GM21576 (cell line): ENCODE results near the gene COMTD1.

Source experiments
- ATAC-seq: cut with Tn5 transposase; IDR thresholded peaks from one replicate; pipeline ENCODE4 v1.9.1; 2021; ENCODE audit warnings: mild to moderate bottlenecking, moderate library complexity; ENCODE audit not compliant: unreplicated experiment

The COMTD1 gene

DNA sequence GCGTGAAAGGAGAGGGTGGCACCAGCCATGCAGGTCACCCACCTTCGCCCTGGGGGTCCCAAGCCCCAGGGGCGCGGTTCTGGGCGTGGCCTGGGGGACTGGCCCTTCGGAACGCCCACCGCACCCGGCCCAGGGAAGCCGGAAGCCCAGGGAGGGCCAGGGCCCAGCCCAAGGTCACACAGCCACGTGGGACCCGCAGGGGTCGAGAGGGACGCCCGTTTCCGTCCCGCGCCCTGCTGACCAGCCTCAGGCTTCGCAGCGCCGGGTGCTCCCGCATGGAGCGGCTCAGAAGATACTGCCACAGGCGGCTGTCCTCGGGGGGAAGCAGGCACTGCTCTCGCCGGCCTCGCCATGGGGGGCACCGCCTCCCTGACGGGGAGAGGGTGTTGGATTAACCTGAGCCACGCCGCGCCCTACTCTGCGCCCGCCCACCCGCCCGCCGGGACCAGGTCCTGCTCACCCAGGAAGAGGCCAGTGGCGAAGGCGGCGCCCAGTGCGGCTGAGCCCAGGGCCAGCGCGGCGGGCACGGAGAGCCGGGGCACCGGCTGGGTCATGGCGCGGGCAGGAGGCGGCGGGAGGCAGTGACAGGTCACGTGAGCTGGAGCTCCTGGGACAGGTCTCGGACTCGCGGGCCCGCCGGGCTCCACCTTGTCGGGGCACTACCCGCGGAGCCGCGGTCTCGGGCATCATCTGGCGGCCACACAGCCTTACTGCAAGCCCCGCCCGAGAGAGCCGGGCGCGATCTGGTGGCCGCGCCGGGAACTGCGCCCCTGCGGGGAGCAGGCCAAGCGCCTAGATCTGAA lies at the start of gene COMTD1:
Gene COMTD1 (minus strand): TSS at position 583 of the 803 bp plus-strand sequence. CDS start 29 bp downstream, at position 554.
- peak; percentile 57 for ATAC-seq

DNA sequence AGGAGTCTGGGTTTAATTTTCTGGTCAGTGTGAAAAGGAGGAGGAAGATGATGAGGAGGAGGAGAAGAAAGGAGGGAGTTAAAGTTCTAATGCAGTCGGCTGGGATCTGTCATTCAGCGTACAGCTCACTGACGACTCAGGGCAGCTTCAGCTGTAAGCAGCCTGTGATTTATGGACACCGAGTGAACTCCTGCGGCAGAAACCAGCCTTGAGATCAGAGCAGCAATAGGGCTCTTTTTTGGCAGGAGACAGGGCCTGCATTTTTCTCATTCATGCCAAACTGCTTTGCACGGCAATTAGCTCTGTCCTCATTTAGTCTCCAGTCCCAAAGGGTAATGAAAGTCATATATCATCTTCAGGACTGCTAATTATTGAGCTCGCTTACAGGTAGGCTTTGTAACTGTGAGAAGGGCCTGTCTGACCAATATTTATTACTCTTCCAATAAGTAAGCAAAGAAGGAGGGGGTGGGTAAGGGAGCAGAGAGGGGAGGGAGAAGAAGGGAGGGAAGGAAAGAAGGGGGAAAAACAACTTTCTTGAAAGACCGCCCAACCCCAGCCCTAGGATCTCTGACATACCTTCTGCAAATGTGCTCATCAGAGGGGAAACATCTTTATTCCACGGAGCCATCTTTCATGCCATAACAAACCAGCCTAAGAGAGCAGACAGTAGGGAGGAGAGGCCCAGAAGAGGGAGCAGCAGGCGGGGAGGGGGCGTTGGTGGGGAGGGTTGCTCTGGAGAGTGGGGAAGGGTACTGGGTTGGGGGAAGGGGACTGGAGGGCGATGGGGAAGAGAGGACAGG lies 48.1 kb upstream of the COMTD1 start:
- no peak for ATAC-seq

DNA sequence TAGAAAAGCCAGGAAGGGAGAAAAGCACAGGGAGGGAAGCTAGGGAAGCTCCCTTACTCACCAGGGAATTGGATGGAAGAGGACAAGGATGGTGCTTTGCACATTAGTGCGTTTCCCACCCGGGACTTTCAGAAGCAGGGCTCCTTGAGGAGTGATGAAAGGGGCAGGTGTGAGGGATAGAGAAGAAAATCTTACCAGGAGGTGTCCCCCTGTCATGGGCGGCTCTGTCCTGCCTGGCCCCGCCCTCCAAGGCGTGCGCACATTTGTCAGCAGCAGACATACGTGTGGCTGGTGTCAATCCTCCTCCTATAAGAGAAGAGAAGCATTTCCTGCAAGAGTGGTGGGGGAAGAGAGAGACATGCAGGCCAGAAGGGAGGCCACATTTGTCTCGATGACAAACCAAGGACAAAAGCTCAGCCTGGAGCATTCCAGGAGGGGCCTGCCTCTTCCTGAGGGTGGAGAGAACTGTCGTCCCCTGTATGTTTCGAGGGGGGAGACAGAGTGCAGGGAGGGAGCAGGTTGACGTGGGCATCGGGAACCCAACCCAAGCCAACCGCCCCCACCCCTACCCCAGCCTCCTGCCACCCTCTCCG lies 47.4 kb upstream of the COMTD1 start:
- ATAC-seq = no peak

DNA sequence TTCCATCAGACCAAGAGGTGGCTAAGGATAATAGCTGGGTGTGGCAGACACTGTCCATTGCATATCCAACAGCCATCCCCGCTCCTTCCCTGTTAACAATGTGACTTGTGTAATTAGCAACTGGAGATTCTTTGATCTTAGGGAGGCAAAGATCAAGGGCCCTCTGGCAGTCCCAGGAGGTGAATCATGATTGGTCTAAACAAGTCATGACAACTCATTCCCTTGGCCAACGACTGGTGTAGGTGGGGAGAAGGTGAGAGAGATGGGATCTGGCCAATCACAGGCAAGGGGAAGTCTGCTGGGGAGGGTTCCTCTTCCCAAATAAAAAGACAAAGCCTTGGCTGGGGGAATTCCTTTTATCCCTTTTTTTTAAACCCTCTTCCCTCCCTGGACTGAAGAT lies 46.2 kb upstream of the COMTD1 start:
- no peak for ATAC-seq

DNA sequence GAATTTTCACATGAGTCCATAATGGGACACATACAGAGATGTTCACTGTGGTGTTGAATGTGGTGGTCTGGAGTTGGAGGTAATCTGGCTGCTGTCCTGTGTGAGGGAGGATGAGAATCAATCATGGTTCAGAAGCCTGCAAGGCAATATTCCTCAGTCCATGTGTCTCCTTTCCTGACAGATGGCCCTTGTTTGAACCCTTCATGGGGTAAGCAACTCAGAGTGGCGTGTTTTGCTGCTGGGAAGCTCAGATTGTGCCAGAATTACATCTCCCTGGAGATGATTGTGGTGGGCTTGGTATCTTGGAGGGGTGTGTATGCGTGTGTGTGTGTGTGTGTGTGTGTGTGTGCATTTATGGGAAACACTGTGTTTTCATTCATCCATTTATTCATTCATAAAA lies 44.5 kb upstream of the COMTD1 start:
- no peak for ATAC-seq

DNA sequence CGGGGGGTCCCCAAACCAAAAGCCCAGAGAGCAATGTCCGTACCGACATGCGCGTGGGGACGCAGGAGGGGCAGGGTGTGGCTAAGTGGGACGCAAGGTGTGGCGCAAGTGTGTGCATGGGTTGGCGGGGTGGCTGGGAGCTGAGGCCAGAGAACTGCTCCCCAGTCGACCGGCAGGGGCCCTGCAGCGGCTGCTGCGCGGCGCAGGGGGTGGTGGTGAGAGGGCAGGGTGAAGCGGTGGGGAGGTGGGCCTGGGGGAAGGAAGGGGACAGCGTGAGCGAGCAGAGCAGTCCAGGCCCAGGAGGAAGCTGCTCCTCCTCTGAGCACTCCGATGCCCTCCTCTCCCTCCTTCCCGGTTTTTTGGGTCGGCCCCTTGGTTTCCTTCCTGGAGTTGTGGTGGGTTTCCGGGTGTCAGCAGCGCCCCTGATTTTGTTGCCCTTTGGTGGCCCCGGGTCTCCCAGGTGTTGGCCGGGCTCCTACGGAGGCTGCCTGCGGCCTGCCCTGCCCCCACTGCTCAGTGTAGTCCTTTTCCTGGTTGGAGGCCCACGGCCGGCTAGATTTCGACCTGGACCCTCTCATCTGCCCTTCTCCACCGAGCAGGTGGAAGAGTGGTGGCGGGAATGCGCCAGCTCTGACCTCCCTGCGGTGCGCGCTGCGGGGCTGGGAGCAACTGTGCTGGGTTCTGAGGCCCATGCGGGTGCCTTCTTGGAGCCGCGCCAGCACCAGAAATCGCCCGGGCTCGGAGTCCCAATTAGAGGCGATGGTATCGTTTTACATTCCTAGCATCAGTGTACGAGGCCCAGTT lies 40.5 kb upstream of the COMTD1 start:
- no peak for ATAC-seq

DNA sequence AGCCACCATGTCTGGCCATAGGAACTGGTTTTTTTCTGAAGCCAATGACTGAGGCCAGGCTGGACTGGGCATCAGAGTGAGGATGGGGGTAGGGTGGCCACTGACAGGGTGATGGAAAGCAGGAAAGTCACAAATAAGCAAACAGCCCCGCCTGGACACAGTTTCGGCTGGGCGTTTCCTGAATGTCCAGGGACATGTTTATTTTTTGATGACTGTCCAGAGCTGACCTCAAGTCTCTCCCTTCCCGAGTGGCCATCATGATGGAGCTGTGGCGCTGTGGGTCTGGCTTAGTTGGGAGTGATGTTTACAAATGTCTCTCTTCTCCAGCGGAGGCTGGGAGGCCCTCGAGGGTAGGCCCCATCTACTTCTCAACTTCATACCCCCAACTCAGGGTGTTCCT lies 37.1 kb upstream of the COMTD1 start:
- no peak for ATAC-seq

DNA sequence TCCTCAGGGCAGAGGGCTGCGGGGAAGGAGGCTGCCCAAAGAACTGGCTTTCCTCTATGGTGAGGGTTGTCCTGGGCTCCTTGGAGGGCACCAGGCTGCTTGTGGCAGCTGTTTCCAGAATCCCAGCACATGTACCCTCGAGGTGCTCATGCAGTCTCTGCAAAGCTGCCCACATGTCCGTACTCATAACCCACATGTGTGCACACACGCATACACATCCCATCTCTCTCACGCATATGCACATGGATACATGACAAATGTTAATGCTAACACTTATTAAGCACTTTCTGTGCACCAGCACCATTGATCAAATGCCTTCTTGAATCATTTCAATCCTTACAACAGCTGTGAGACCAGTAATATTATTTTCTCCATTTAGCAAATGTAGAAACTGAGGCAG lies 36.3 kb upstream of the COMTD1 start:
- ATAC-seq = no peak

DNA sequence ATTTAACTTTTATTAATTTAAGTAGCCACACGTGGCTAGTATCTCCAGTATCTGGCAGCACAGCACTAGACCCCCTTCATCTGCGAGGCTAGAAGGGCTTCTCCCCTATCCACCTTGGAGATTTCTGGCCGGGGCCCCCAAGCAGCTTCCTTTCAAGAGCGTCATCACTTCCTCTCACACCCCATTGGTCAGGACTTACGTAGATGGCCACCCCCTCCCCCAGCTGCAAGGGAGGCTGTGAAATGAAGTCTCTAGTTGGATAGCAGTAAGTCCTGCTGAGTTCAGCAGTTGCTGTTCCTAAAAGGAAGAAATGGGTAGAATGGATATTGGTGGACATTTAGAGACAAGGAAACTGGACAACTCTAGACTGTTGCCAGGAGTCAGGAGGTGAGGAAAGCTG lies 33.8 kb upstream of the COMTD1 start:
- no peak for ATAC-seq

DNA sequence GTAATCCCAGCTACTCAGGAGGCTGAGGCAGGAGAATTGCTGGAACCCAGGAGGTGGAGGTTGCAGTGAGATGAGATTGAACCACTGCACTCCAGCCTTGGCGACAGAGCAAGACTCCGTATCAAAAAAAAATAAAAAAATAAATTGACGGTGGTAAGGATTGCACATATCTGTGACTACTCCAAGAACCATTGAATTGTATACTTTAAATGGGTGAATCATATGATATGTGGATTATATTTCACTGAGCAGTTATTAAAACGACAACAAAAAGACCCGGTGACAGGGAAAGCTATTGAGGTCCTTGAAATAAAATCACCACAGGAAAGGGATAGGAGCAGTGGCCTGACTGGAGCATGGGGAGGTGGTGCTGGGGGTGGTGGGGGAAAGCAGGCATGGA lies 31.2 kb upstream of the COMTD1 start:
- no peak for ATAC-seq

DNA sequence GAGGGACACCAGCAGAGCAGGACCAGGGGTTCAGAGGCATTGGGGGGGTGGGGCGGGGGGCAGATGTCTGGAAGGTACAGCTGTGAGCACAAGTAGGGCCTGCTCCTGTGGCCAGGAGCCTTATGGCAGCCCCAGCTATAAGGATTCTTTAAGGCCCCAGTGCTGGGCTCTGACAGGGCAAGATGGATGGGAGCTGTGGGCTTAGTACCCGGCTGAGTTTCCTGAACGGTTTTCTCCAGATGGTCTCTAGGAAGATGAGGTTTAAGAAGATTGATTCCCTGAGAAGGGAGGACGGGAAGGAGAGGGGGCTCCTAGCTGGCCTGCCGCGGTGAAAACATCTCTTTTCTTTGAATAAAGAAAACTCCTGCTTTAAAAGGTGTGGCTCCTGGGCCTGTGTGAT lies 30.1 kb upstream of the COMTD1 start:
- no peak for ATAC-seq

DNA sequence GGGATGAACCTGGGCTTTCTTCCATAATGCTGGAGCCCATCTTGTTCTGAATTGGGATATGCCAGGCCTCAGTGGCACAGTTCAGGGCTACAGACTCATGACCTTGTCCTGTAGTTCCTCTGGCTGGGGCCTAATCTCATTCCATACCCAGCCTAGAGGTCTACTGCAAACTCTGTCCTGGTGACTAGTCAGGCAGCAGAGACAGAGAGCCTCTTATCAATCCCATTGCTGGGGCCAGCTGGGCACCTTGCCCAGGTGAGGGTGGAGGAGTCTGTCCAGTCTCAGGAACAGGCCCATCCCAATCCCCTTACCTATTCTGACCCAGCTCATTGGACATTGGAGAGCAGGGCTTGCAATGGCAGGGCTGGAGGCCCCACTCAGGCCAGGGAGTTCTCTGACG lies 28.0 kb upstream of the COMTD1 start:
- ATAC-seq = no peak

DNA sequence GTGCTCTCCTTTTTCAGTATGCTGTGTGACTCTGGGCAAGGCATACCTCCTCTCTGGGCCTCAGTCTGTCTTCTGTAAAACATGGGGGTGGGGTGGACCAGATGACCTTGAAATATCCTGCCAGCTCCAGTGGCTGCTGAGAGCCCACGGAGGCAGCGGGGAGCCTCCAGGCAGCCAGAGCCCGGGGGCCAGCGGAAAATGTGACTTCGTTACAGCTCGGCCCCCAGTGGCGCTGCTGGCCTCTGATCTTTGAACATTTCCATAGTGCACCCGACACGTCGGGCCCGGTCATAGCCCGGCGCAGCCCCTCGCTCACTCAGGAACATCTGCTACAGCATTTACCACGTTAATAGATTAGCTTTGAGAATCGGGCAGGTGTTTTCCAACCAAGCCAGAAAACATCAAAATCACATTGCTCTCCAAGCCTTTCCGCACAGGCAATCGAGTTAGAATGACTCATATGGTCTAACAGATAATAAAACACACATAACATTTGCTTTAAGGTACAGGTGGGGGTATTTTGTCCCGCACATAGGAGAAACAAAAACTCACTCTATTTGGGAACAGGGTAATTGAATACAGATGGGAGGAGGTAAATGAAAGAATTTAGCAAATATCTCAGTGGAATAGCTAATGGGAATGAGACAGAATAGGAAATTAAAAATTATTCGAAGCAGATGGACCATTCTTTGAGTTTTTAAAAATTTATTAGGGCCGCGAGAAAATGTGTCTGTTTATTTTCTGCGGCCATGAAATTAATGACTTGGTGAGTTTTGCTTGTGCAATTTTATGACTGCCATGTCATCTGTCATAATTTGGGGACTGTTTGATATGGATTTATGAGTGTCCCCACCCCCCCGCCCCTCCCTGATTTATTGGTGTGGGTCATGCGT lies 26.3 kb upstream of the COMTD1 start:
- ATAC-seq = no peak

DNA sequence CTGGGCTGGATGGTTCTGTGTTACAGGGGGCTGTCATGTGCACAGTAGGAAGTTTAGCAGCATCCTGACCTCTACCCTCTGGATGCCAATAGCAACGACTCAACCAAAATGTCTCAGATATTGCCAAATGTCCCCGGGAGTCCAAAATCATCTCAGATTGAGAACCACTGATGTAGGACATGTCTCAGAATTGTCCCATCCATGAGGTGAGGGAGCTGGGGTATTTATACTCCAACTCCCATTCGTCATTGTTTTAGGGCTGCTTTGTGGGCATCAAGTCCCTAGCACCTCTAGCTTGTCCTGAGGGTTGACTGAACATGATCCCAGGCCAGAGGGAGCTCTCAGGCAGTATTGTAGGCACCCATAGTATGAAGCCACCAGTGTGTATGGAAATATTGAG lies 25.2 kb upstream of the COMTD1 start:
- ATAC-seq = no peak

DNA sequence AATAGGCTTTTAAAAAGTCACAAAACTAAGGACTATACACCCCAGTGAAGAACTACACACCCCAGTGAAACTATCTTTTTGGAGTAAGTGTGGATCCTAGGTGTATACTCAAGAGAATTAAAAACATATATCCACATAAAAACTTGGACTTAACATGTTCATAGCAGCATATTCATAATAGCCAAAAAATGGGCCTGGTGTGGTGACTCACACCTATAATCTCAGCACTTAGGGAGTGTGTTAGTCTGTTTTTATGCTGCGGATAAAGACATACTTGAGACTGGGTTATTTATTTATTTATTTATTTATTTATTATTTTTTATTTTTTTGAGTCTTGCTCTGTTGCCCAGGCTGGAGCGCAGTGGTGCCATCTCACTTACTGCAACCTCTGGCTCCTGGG lies 19.0 kb upstream of the COMTD1 start:
- no peak for ATAC-seq

DNA sequence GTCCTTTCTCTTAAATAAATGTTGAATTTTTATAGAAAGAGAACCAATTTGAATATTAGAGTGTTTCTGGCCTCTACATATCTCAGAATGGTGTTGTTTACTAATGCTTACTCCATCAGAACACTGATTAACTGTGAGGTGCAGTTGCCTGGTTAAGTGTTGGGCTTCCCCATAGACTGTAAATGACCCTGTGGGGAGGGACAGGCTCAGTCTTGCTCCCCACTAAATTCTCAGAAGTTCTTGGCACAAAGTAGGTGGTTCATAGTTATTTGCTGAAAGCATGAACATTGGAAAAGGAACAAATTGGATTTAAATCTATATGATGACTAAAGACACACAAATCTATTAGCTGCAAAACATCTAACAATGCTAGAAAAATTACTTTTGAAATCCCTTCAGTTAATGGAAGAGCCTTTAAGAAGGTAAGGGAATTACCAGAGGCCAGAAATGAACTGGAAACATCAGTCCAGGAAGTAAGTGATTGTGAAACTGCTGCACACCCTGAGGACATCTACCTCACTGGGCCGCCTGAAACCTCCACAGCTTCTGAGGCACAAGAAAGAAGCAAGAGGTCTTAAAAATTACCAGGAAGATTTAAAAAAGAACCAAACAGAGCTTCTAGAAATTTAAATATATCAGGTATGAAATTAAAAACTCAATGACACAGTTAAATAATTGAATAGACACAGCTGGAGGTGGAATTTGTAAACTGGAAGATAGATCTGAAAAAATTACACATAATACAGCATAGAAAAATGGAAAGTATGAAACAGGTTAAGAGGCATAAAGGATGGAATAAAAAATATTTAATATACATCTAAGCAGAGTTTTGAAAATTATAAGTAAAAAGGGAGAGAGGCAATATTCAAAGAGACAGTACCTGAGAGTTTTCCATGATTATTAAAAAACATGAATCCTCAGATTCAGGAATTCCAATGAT lies 17.8 kb upstream of the COMTD1 start:
- ATAC-seq = no peak

DNA sequence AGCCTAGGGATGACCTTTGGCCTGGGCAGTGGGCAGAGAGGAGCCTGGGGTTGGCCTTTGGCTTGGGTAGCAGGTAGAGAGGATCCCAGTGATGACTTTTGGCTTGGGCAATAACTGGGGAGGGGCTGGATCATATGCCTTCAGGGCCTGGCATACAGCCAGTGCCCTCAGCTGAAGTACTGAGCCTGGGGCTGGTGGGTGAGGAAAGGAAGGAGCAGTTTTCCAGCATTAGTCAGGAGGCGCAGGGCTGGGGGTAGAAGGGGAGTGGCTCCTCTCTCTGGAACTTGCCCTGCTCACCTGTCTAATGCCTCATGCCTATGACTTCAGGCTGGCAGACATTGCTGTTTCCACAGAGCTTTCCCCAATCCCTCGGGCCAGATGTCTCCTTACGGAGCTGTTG lies 15.2 kb upstream of the COMTD1 start:
- ATAC-seq = no peak

DNA sequence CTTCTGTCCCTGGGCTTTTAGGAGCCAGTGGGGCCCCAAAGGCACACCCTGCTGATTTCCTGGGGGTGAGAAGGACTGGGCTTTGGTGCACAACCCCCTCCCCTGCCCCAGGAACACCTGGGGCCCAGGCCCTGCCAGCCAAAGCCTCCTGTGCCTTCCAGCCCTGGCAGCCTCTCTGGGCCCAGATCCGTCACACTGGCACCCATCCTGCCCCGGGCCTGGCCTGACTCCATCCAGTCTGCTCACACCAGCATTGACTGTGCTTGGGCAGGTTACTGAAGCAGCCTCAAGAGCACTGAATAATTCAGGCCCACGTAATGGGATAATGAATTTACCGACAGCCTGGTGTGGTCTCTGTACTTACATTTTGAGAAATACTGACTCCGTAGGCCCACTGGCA lies 12.0 kb upstream of the COMTD1 start:
- ATAC-seq = no peak

DNA sequence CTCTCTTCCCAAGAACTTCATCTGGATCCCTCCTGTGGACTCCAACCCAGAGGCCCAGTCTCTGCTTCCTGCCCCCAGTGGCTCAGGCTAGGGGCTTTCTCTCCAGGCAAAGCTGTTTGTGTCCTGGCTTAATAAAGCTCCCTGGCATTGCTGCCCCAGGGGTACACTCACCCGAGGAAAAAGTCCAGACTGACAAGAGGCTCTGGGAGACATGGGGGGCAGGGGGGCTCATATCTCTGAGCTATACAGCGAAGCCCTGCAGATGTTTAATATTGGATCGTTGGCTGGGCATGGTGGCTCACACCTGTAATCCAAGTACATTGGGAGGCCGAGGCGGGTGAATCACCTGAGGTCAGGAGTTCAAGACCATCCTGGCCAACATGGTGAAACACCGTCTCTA lies 10.7 kb upstream of the COMTD1 start:
- ATAC-seq = no peak
